COLO668 (cell line): Measurements from ENCODE around the gene ZNF488.

Source experiments
- DNase-seq: peaks from one replicate; lab custom pipeline; 2025; ENCODE audit not compliant: unreplicated experiment; lab: John Stamatoyannopoulos, UW

The ZNF488 gene

DNA sequence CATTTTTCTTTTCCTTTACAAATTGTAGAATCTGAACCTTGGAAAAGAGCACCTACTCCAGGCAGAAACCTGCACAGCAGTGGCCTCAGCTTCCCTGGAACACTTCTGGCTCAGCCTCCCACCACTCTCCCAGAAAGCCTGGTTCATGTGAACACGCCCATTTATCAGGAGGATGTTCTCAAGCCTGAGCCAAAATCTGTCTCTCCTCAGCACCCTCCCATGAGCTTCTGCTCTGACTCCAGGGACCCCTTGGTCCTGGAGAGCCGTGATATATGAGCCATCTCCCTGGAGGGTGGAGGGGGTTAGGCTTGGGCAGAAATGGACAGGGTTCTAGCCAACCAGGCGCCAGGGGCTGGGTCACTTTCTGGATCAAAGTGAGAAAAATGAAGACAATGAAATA, 51.7 kb downstream of the ZNF488 start:
- no peak for DNase-seq

DNA sequence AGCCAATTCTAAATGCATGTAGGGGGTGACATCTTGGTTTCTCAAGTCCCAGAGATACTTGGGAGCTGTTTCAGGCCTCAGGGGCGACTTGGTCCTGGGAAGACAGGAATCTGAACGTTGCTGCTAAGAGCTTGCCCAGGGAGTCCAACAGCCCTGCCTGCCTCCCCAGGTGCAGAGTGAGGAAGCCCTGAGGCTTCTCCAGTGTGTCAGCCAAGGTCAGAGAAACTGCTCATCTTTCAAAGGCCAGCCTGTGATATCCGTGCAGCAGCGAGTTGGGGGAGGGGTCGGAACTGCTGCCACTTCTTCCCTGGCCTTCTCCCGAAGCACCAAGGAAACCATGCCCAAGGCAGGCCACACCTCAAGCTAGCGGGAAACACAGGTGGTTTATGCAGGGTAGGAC, 52.1 kb downstream of the ZNF488 start:
- DNase-seq = no peak

DNA sequence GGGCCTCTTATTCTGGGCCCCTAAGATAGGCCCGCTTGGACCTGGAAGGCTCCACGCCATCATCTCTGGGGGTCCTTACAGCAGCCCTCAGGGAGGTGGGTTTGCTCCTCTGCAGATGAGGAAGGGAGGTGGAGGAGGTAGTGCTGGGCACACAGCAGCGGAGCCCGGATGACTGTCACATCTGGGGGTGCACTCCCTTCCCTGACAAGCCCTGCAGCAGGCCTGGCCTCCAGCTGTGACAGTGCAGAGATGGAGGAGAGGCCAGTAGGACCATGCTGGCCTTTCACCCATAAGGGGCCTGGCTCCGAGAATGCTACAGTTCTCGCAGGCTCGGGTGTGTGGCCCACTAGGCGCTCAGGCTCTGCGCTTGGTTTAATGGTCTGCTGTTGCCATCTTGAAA, 52.6 kb downstream of the ZNF488 start:
- no peak for DNase-seq

DNA sequence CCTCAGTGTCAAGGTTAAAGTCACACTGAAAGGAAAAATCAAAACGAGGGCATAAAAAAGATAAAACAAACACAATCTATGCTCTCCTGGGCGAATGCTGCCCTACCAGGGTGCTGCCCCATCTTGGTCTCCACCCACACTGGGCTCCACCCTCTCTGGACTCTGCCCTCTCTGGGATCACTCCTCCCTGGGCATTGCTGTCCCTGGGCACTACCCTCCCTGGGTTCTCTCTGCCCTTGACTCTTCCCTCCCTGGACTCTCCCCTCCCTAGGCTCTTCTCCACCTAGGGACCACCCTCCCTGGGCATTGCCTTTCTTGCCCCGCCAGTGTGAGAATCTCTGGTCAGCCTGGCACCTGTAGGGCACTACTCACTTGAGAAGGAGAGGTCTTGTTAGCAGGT, 53.3 kb downstream of the ZNF488 start:
- DNase-seq = no peak

DNA sequence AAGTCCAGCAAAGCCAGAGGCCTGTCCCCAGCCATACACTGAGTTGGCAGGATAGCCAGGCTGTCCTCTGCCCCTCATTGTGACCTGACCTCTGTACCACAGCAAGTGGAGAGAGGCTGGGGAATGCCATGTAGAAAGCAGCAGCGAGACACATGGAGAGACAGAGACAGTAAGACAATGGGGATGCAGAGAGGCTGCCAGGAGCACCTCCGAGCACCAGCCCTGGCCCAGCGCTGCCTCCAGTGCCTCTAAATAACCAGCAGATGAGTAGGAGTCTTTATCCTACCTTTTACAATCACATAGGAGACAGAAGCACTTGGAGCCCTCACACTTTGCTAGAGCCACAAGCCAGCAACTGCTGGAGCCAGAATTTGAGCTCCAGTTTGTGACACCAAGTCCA, 53.7 kb downstream of the ZNF488 start:
- DNase-seq = no peak

DNA sequence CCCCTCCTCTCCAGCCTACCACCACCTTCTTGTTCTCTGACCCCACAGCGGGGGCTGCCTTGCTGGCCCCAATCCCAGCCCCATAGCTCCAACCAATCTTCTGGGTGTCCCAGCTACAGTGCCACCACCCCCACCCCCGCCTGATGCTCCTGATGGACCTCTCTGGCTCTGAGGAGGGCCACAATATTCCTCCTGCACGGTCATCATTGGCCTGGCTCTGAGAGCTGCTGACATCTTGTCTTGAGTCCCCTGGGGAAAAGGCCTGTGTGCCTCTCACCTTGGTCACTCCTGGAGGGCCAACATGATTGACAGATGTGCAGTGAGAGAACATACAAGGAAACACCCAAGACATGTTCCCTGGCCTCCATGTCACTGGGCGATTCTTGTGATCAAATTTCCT, 54.2 kb downstream of the ZNF488 start:
- no peak for DNase-seq

DNA sequence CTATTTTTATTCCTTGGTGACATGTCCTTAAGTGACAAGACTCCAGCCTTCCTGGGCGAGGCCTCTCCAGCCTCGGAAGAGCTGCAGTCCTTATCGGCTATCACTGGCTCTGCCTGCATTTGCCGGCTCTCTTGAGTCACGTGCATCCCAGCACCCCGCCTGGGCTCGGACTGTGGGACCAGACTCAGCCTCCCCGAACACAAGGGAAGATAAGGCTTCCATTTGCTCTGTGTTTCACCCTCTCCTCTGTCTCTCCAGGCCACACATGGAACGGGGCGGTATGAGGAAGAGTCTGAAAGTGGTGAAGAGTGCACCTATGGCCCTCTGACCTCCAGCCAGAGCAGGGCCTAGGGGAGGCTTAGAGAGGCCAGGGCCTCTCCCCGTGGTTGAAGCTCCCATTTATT, 57.2 kb downstream of the ZNF488 start:
- DNase-seq = no peak

DNA sequence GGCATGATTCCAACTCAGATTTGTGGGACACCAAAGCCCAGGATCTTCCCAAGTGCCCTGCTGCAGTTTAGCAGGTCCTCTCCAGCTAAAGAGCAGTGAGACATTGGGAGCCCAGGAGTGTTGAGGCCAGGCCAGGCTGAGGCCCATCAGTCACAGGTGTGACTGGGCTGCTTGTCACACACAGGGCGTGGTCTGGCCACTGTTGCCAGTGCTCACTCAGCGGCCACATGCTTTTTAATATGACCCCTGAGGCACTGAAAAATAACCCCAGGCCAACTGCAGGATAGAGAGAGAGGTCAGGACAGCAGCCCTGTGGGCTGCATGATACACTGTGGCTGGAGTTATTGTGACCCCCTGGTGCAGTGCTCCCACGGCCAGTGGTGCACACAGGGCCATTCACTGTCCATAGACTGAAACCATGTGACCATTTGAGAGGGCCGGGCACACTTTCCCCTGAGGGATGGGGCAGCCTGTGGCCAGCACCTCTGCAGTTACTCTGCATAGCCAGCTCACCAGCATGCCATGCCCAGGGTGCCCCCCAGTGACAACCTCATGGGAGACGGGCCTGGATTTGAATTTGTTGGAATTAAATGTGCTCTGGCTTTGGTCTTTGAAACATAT, 57.7 kb downstream of the ZNF488 start:
- no peak for DNase-seq

DNA sequence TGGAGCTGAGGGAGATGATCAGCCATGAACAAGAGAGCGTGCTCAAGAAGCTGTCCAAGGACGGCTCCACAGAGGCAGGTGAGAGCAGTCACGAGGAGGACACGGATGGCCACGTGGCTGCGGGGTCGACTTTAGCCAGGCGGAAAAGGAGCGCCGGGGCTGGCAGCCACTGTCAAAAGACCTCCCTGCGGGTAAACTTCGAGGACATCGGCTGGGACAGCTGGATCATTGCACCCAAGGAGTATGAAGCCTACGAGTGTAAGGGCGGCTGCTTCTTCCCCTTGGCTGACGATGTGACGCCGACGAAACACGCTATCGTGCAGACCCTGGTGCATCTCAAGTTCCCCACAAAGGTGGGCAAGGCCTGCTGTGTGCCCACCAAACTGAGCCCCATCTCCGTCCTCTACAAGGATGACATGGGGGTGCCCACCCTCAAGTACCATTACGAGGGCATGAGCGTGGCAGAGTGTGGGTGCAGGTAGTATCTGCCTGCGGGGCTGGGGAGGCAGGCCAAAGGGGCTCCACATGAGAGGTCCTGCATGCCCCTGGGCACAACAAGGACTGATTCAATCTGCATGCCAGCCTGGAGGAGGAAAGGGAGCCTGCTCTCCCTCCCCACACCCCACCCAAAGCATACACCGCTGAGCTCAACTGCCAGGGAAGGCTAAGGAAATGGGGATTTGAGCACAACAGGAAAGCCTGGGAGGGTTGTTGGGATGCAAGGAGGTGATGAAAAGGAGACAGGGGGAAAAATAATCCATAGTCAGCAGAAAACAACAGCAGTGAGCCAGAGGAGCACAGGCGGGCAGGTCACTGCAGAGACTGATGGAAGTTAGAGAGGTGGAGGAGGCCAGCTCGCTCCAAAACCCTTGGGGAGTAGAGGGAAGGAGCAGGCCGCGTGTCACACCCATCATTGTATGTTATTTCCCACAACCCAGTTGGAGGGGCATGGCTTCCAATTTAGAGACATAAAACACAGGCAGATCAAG, 58.5 kb downstream of the ZNF488 start:
- no peak for DNase-seq

DNA sequence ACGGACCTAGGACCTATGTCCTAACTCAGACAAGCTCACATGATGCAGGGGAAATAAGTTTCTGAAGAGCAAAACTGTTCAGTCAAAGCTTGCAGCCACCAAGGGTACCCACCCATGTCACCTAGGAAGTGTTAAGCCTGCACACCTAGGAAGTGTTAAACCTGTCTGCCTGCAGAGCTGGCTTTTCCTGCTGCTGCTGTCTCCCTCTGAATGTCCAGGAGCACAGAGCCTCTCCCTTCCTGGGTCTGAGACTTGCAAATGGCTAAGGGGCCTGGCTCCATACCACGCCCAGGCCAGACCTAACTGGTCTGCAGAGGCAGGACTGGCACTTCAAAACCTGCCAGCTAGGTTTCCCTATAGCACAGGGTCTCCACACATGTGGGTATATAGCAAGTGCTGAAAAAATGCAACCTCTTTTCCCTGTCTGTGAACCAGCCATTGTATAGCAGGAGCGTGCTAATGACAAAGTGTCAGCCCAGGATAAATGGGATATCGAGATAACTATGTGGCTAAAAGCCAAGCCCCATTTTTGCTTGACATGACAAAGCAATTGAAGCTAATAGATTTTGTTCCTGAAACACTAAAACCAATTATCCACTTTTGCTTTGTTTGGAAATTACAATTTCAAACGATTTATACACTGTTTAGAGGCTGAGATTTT, 60.3 kb downstream of the ZNF488 start:
- DNase-seq = no peak

DNA sequence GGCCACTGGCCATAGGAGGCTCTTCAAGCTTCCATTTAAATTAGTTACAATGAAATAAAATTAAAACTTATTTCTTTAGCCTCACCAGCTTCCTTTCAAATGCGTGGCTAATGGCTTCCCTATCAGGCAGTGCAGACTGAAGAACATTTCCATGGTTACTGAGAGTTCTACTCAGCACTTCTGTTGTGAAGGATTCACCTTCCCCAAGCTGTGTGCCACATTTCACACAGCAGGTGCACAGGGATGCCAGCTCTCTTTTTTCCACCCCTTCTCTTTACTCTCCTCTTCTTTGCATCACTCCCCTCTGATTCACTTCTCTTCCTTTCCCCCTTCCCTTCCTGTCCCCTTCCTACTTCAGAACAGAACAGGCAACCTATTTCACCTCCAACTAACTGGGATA, 61.0 kb downstream of the ZNF488 start:
- no peak for DNase-seq

DNA sequence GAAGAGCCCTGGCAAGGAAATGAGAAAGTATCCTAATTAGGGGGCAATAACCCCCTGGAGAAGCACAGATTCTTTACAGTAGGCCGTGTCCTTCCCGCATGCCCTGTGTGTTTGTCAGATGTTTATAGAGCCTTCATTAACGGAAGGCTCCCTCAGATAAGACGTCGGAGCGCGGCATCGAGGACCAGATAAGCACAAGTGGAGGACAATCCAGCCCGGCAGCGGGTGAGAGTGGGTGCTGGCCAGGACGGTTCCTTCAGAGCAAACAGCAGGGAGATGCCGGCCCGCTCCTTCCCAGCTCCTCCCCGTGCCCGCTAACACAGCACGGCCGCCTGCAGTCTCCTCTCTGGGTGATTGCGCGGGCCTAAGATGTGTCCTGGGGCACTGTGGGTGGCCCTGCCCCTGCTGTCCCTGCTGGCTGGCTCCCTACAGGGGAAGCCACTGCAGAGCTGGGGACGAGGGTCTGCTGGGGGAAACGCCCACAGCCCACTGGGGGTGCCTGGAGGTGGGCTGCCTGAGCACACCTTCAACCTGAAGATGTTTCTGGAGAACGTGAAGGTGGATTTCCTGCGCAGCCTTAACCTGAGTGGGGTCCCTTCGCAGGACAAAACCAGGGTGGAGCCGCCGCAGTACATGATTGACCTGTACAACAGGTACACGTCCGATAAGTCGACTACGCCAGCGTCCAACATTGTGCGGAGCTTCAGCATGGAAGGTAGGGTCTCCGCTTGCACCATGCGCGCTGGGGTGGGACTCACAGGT, 61.6 kb downstream of the ZNF488 start, which contains the start of gene GDF2:
TSS of gene GDF2 (plus strand) at position 155 of the 762 bp plus-strand sequence. CDS start at position 370, 215 bp downstream.
- no peak for DNase-seq

DNA sequence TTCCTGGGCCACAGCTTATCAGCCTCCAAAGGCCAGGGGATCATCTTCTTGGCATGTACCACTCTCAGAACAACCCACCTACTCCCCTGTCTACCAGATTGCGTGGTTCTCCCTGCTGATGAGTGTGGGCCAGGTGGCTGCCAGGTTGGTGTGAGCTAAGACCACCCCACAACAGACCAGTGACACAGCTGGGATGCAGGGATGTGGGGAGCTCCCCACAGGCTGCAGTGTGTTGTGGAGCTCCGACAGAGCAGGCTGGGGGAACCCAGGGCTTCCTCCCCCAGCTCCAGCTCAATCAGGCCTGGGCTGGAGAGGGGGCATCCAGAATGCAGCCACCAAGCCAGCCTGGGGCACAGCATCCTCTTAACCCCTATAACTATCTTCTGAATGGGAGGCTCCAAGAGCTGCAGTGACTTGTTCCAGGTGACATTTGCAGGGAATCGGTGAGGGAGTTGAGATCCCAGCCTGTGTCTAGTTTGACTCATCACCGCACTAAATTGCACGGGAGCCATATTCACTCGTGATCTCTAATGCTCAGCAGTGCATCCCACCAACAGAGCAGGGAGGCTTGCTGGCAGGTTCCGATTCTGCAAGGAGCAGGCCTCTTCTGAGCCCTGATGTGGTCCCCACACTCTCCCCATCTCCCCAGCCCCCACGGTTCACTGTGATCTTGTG, 62.4 kb downstream of the ZNF488 start:
- no peak for DNase-seq

DNA sequence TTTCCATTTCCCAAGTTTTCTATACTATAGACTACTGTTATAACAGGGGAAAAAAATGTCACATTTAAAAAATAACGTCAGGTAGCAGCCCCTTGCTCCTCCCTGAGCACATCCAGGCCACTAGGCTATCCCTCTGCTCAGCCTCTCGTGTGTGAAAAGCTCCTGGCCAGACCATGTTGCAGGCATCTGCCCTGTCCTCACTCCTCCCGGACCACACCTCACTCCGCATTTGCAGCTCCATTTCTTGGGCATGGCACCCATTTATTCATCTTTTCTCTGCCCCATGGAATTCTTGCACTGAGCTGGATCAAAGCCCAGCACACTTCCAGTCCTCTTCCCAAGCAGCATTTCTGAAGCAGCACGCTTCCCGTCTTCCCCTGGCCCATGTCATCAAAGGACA, 63.3 kb downstream of the ZNF488 start:
- DNase-seq = no peak

DNA sequence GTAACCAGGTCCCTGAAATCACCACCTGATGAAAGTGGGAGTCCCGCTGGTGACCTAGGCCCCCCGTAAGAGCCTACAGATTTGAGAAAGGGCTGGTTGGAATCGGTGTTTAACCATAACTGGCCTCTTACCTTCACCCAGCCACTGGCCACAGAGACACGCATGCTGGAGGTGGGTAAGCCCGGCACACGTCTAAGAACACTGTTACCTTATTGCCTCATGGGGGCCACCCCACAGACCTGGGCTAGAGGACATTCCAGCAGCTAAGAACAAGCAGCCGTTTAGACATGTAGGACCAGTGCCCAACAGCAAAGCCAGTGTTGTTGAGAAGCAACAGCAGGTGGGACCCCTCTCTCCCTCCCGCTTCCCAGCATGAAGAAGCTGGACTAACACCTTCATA, 64.3 kb downstream of the ZNF488 start:
- DNase-seq = no peak

DNA sequence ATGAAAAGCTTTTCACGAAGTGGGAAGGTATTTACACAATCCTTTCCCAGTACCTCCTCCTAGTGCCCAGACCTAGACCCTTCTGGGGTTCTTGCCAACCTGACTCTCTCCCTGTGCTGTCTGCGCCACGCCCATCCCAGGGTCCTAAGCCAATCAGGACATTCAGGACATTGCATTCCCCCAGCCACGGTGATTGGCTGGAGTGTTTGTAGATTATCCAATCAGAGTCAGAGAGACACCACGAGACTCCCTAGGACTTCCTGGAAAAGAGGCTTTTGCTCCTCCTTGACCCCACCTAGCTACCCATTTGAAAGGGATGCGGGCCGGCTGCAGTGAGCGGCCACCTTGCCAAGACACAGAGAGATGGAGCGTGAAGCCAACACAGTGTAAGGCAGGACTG, 65.4 kb downstream of the ZNF488 start:
- no peak for DNase-seq

DNA sequence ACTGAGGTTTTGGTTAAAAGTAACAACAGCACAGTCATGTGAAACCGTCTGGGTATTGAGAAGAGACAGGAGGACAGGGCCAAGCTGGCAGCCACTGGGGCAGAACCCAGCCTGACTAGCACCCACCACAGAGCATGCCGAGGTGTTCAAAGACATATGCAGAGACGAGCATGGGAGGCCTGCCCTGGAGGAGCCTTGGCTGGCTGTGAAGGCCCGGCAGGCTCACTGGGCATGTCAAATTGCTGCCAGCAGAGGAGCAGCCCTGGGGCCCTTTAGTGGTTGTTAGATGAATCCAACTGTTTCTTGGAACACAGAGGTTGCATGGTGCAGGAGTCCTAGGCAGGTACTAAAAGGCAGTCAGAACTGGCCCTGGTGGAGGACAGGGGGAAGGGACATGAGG, 66.8 kb downstream of the ZNF488 start:
- DNase-seq = no peak

DNA sequence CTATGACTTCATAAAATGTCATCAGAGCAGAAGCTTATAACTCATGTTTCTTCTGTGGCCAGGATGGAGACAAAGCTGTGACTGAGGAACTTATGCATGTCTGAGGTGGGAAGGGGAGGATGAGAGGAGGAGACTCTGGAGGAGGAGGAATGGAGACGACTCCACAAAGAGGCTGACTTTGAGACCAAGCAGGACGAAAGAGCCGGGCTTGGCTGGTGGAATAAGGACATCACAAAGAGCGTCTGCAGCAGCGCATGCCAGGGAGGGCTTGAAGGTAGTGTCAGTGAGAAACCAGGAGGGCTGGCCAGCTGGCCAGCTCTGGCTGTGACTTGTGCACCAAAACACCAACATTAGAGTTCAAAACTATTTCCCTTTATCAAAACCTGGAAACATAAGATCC, 68.0 kb downstream of the ZNF488 start:
- DNase-seq = no peak
